Mucosa of descending colon (tissue), 3 donors: ENCODE results near the gene PEX10. TPM values are rescaled to one million over a fixed set of nuclear protein-coding genes. Genes with fewer than 3 reads are reported as not detected.
A peak's percentile ranks its signal among the peaks of the same experiment; 100 is the strongest.

Experiments
- ATAC-seq: fragments of 200-7000 bp; cut with Tn5 transposase; one replicate; pipeline ENCODE4 v1.9.1; 2020; ENCODE audit warnings: mild to moderate bottlenecking, moderate library complexity
- DNase-seq, 3 donors: peaks; one replicate each; pipeline ENCODE4 v3.0.0-alpha.2; 2020
- H3K36me3 ChIP-seq: fragments of 200-600 bp; one replicate; pipeline ENCODE4 v1.8.0; 2021; ENCODE audit warnings: low read depth, mild to moderate bottlenecking
- H3K4me1 ChIP-seq: fragments of 200-600 bp; one replicate; pipeline ENCODE4 v1.8.0; 2021; ENCODE audit warnings: low read depth, mild to moderate bottlenecking
- H3K4me3 ChIP-seq: fragments of 200-600 bp; one replicate; pipeline ENCODE4 v1.8.0; 2021; ENCODE audit warnings: mild to moderate bottlenecking
- H3K9me3 ChIP-seq: fragments of 200-600 bp; one replicate; pipeline ENCODE4 v1.8.0; 2021; ENCODE audit warnings: mild to moderate bottlenecking
- intact Hi-C, 2 donors: fragments of 100-400 bp; cut with DNase I in 1 of 2; cut with micrococcal nuclease in 1 of 2; formaldehyde crosslinking; loops; one replicate each; pipeline versions ENCODE4 v1.11.0 to v1.11.1; 2022; cut with DNase I, micrococcal nuclease
- total RNA-seq, 3 donors: library from RNA; stranded (reverse); fragmentation: NEBNext Ultra II Directional in 2 of 3; extraction: Animal tissue kit (Norgen Biotek cat#: 25700) in 2 of 3; gene quantifications; one replicate each; pipeline versions ENCODE4 v1.2.1 to v1.2.4, GENCODE V29; 2021 to 2023
- TF ChIP-seq, protein P1 (sequence below): fragments of 200-600 bp; IDR thresholded peaks from one replicate; pipeline ENCODE4 v1.8.0; 2022; ENCODE audit warnings: antibody characterized with exemption, mild to moderate bottlenecking
- donor health status: DM: no; HTN: no; CAD: no; lungs with moderate emphysema.
- donor health status: DM: no; HTN: no; CAD: no.
- donor health status: DM: no; HTN: yes; CAD: no.

PEX10 gene
- total RNA-seq, 3 donors from 2014 or later: 13.4 to 20.4 (median 18.4) TPM

DNA sequence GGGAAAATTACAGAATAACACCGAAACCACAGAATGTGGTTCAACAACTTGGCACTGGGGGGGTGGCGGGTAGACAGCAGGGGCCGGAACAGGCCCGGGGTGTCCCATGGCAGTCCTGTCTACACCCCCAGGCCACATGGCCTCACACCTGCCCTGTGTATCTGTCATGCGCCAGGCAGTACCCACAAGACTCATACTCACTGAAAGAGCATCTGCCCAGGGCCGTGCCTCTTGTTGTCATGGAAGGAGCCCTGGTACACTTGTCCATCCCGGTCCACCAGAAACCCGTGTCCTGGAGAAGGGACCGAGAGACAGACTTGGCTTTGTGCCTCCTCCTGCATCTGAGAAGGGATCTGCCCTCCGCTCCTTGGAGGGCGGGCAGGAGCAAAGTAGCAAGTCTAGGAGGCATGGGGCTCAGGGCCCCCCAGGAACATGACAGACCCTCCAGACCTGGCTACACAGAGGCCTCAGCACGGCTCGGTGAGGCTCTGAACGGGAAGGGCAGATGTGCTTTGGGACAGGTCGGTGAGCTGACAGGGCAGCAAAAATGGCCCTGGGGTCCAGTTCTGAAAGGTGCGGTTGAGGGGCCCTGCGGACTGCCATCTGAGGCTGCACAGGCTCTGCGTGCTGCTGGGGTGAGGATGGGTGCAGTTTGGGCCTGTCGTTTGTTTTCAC is 26.6 kb downstream of the PEX10 start:
- ATAC-seq (no peak), DNase-seq (peak; percentile 2 to 35 (median 19))
- Histone ChIP-seq H3K4me3 (no peak overlapping the region), H3K9me3 (no peaks in the 10 kb centered on the region), H3K36me3 (no peaks in the 10 kb centered on the region), H3K4me1 (peaks cover 8% of the 10 kb centered on the region)
- intact Hi-C loops: no loop called here
- TF ChIP-seq, protein P1, sequence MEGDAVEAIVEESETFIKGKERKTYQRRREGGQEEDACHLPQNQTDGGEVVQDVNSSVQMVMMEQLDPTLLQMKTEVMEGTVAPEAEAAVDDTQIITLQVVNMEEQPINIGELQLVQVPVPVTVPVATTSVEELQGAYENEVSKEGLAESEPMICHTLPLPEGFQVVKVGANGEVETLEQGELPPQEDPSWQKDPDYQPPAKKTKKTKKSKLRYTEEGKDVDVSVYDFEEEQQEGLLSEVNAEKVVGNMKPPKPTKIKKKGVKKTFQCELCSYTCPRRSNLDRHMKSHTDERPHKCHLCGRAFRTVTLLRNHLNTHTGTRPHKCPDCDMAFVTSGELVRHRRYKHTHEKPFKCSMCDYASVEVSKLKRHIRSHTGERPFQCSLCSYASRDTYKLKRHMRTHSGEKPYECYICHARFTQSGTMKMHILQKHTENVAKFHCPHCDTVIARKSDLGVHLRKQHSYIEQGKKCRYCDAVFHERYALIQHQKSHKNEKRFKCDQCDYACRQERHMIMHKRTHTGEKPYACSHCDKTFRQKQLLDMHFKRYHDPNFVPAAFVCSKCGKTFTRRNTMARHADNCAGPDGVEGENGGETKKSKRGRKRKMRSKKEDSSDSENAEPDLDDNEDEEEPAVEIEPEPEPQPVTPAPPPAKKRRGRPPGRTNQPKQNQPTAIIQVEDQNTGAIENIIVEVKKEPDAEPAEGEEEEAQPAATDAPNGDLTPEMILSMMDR: no peak

DNA sequence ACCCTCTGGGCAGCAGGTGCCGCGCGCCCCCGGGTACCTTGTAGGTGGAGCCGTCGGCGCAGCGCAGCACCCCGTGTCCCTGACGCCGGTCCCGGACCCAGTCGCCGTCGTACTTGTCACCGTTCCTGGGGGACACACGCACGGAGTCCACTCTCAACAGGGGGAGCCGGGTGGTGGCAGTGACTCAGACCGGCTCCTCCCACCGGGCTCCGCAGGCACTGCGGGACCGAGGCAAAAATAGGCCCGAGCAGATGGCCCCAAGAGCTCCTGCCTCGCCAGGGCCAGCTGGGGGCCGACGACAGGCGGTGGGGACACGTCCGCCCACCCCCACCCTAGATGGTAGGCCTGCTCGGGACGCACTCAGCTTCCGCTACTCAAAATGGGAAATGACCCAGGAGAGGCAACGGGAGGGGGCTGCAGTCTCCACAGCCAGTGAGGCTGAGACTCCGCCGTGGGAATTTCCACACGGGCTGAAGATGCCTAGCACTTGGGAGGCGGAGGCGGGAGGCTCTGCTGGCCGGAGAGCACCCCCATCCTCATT is 27.4 kb downstream of the PEX10 start:
- H3K9me3 ChIP-seq: no peaks in the 10 kb centered on the region
- no peaks in the 10 kb centered on the region for H3K36me3 ChIP-seq
- H3K4me3 ChIP-seq: no peak overlapping the region
- TF ChIP-seq, protein P1: no peak
- ATAC-seq: no peak
- intact Hi-C loops: no loop called here
- H3K4me1 ChIP-seq: peaks cover under 1% of the 10 kb centered on the region
- peak; percentile 1 to 61 (median 18) for DNase-seq

DNA sequence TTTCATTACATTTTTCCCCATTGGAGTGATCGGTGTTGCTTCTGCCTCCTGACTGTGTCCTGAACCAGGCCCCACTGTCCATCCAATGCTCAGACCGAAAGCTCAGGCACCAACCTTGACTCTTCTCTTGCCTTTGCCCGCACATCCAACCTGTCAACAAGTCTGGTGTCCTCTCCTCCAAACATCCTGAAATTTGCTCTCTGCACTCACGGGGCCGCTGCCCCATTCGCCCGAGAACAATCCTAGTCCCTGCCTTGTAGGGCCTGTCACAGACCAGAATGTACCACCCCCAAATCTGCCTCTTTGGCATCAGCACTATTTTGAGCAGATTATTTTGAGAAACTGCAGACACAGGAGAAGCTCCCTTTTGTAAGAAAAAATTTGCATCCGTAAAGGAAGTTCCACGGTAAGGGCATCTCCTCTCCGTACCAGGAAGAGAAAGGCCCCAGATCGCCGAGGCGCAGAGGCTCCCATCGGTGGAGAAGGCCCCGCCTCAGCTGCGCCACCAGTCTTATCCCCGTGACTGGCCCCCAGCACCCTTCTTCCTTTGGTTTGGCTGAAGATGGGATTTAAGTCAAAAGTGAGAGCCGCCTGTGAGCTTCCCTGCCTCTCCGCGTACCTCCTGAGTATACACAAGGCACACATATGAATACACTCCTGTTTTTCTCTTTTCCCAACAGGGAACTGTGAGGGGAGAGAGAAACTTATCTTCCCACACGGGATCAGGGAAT is 28.1 kb downstream of the PEX10 start:
- Histone ChIP-seq H3K36me3 (no peaks in the 10 kb centered on the region), H3K9me3 (no peaks in the 10 kb centered on the region), H3K4me1 (no peaks in the 10 kb centered on the region), H3K4me3 (no peak overlapping the region)
- DNase-seq: peak in 2 of 3 donors; percentile 10 to 26
- intact Hi-C loops: no loop called here
- TF ChIP-seq, protein P1: no peak
- no peak for ATAC-seq

DNA sequence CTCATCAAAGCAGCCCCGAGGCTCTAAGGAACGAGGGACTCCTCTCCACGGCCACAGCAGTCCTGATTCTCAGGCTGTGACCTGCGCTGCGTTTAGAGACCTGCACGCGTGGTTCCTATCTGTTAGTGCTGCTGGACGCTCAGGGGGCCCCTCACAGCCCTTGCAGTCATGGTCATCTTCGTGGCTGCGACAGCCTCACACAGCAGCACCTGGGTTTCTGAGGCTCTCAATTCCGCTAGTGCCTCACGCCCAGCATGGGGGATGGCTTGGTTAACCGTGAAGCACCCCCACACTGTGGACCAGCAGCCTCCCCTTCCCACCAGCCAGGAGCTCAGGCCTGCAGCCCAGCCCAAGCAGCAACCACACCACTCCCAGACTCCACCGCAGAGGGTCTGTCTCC is 28.8 kb downstream of the PEX10 start:
- DNase-seq (peak in 2 of 3 donors; percentile 15 to 44), ATAC-seq (no peak)
- Histone ChIP-seq H3K36me3 (no peaks in the 10 kb centered on the region), H3K4me3 (no peak overlapping the region), H3K4me1 (no peaks in the 10 kb centered on the region), H3K9me3 (no peaks in the 10 kb centered on the region)
- intact Hi-C loops: no loop called here
- TF ChIP-seq, protein P1: no peak

DNA sequence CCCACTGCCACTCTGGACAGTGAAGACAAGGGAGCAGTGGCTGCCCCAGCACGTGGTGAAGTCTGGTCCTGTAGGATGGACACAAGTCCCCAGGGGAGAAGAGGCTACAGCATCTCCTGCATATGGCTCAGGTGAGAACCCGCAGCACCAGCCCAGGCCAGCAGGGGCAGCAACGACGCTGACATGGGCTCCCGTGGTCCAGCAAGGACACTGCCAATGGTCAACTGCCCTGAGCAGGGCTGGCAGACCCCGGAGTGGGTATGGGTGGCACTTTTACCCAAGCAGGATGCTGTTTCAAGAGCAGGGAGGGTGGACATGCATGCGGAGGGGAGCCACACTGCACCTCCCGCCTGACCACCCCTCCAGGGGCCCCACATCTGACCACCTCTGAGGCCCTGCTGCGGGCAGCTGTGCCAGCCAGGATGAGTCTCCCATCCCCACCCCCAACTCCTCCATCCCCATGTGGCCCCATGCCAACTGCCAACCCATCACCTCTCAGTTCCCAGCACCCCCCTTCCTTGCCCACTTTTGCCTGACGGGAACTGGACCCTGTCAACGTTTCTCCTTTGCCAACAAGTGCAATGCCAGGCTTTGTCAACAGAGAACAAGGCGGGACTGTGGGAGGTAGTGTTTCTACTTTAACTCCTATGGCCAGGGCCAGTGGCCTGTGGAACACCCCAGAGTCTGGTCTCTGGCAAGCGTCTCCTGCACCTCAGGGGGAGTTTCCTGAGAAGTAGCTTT is 29.6 kb downstream of the PEX10 start:
- H3K36me3 ChIP-seq: no peaks in the 10 kb centered on the region
- TF ChIP-seq, protein P1: no peak
- H3K4me1 ChIP-seq: no peaks in the 10 kb centered on the region
- no peaks in the 10 kb centered on the region for H3K9me3 ChIP-seq
- H3K4me3 ChIP-seq: no peak overlapping the region
- DNase-seq: peak; percentile 57 to 64 (median 62)
- intact Hi-C loops: no loop called here
- peak; percentile 64 for ATAC-seq
